Ramos (cell line): Measurements from ENCODE around the gene NDST3.
"Not testable (repeated sequence)": the region's sequence is repeated elsewhere in the genome, so short reads cannot be mapped to it uniquely, and the experiment has no call there.

ENCODE experiments used
- in situ Hi-C: fragments of 300-500 bp; cut with MboI; formaldehyde crosslinking; loops from one replicate; pipeline ENCODE4 v1.14.3; 2022; ENCODE audit warnings: low sequenced_read_pairs; ENCODE audit not compliant: unreplicated experiment

Gene NDST3

DNA sequence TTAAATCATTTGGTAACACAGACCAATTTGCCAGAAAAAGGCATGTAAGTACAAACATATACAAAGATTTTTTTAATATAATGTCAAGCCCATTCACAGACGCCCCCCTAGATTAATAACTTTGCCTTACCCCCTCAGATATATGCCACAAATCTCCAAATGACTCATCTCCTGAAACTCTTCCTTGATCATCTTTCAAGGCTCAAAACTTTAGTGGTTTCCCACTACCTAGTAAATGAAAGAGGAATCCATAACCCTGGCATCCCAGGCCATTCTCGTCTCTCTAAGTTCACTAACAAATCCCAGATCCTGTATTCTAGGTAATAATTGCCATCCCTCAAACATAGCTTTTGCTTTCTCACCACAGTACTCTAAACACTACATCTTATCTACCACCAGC, 256.7 kb downstream of the NDST3 start:
- in situ Hi-C loops: no loop called here

DNA sequence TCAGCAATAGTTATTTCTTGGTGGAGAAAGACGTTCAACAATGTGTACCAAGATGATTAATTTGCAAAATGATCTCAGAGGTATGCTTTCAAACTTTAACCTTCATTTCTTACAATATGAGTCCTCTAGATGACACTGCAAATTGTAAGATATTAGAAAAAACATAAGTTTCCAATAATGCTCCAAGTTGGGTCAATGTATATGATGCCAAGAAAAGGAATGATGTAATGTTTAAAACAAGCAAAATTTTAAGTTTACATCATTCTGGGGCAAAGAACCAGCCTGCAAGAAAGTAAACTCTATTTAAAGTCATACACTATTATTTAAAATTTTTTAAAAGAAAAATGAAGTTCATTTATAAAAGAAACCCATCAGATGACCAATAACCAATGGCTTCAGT, 262.4 kb downstream of the NDST3 start:
- in situ Hi-C loops: no loop called here

DNA sequence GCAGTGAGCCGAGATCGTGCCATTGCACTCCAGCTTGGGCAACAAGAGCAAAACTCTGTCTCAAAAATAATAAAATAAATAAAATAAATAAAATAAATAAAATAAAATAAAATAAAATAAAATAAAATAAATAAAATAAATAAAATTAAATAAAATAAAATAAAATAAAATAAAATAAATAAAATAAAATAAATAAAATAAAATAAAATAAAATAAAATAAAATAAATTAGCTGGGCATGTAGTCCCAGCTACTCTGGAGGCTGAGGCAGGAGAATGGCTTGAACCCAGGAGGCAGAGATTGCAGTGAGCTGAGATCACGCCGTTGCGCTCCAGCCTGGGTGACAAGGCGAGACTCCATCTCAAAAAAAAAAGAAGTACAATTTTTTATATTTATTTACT, 265.3 kb downstream of the NDST3 start:
- in situ Hi-C loops: not testable (repeated sequence)

DNA sequence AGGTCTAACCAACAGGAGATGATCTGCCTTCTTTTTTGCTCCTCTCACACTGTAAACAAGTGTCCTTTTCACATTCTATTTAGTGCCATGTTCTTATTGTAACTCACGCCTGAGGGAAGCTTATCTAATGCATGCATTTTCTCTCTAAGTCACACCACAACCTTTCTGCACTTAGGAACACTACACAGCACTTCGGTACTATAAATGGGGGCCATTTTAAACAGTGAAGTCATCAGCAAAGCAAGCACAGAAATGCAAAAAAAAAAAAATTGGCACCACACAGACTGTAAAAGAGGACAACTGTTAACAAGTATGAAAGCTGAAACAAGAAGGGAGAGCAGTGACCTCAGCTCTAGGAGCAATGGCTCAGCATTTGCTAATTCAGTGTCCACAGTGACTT, 273.4 kb downstream of the NDST3 start:
- in situ Hi-C loops: no loop called here
